T follicular helper cell (primary cell): ENCODE results near the gene C1QTNF1.
A peak's percentile ranks its signal among the peaks of the same experiment; 100 is the strongest.

ENCODE experiments used
- DNase-seq: peaks from one replicate; pipeline ENCODE4 v3.0.0-alpha.2; 2020; ENCODE audit warnings: low read depth

The C1QTNF1 gene

GRCh38 chr17:79041041-79041570 is 17.1 kb downstream of the C1QTNF1 start:
- DNase-seq, result no peak

- no peak for DNase-seq
Observed at GRCh38 chr17:79041723-79042420, 17.9 kb downstream of the C1QTNF1 start.

- peak; percentile 48 for DNase-seq
Observed at GRCh38 chr17:79042421-79043190, 18.6 kb downstream of the C1QTNF1 start.

GRCh38 chr17:79043191-79043930 is 19.4 kb downstream of the C1QTNF1 start:
- no peak for DNase-seq

GRCh38 chr17:79043931-79044320 is 20.0 kb downstream of the C1QTNF1 start:
- no peak for DNase-seq

- no peak for DNase-seq
Observed at GRCh38 chr17:79044462-79044861, 20.5 kb downstream of the C1QTNF1 start.

- no peak for DNase-seq
Observed at GRCh38 chr17:79045001-79045729, 21.2 kb downstream of the C1QTNF1 start.

GRCh38 chr17:79045842-79046196 is 21.9 kb downstream of the C1QTNF1 start:
- DNase-seq, result peak; percentile 32

- no peak for DNase-seq
Observed at GRCh38 chr17:79046197-79046915, 22.4 kb downstream of the C1QTNF1 start.

GRCh38 chr17:79046916-79047280 is 22.9 kb downstream of the C1QTNF1 start:
- no peak for DNase-seq

GRCh38 chr17:79047291-79047920 is 23.4 kb downstream of the C1QTNF1 start:
- DNase-seq, result no peak

- no peak for DNase-seq
Observed at GRCh38 chr17:79047923-79048825, 24.2 kb downstream of the C1QTNF1 start.

GRCh38 chr17:79048826-79049755 is 25.1 kb downstream of the C1QTNF1 start:
- no peak for DNase-seq

GRCh38 chr17:79049821-79050220 is 25.9 kb downstream of the C1QTNF1 start:
- DNase-seq, result no peak

- no peak for DNase-seq
Observed at GRCh38 chr17:79050551-79050950, 26.6 kb downstream of the C1QTNF1 start.

- DNase-seq, result no peak
Observed at GRCh38 chr17:79051306-79051705, 27.3 kb downstream of the C1QTNF1 start.

GRCh38 chr17:79052131-79052530 is 28.2 kb downstream of the C1QTNF1 start:
- no peak for DNase-seq

GRCh38 chr17:79053251-79053925 is 29.4 kb downstream of the C1QTNF1 start:
- DNase-seq, result no peak
